Nephron (organoid): Measurements from ENCODE around the gene ATP8A1.

Source experiments
- H3K27ac Mint-ChIP-seq, 3 experiments: 2 replicates each; pipeline ENCODE4 v1.8.0; 2020; ENCODE audit warnings: mixed read lengths in 3 of 3, mild to moderate bottlenecking in 2 of 3, moderate library complexity in 1 of 3
- H3K27me3 Mint-ChIP-seq: 2 replicates; pipeline ENCODE4 v1.8.0; 2021; ENCODE audit warnings: low read depth, mild to moderate bottlenecking, moderate library complexity, mixed read lengths
- H3K36me3 Mint-ChIP-seq: 2 replicates; pipeline ENCODE4 v1.8.0; 2020; ENCODE audit warnings: low read depth, mixed read lengths
- H3K4me1 Mint-ChIP-seq: 2 replicates; pipeline ENCODE4 v1.8.0; 2020; ENCODE audit warnings: mixed read lengths
- H3K4me3 Mint-ChIP-seq, 3 experiments: 2 replicates each; pipeline ENCODE4 v1.8.0; 2020; ENCODE audit warnings: mild to moderate bottlenecking in 3 of 3, mixed read lengths in 3 of 3, moderate library complexity in 2 of 3
- H3K9me3 Mint-ChIP-seq: 2 replicates; pipeline ENCODE4 v1.8.0; 2020; ENCODE audit warnings: mixed read lengths
- CTCF ChIP-seq, 3 experiments: fragments of 200-600 bp; sonication (generic); IDR thresholded peaks; one replicate each; pipeline ENCODE4 v1.5.0; 2021; ENCODE audit warnings: antibody characterized with exemption in 3 of 3; ENCODE audit not compliant: unreplicated experiment in 3 of 3

Gene ATP8A1

GRCh38 chr4:42628740-42629139 lies 28.2 kb downstream of the ATP8A1 start:
- no peak overlapping the region for H3K27ac Mint-ChIP-seq
- H3K4me3 Mint-ChIP-seq = no peak overlapping the region
- H3K36me3 Mint-ChIP-seq = peaks cover under 1% of the 10 kb centered on the region
- no peaks in the 10 kb centered on the region for H3K9me3 Mint-ChIP-seq
- H3K27me3 Mint-ChIP-seq = no peaks in the 10 kb centered on the region
- H3K4me1 Mint-ChIP-seq = peaks cover 13% of the 10 kb centered on the region
- no peak for TF ChIP-seq CTCF (IDR thresholded peaks at IDR 0.05; ENCODE audit: unreplicated experiment in 3 of 3)

- Mint-ChIP-seq H3K4me1 (peaks cover 13% of the 10 kb centered on the region), H3K4me3 (no peak overlapping the region), H3K9me3 (no peaks in the 10 kb centered on the region), H3K27ac (no peak overlapping the region), H3K27me3 (no peaks in the 10 kb centered on the region), H3K36me3 (peaks cover 7% of the 10 kb centered on the region)
- no peak for TF ChIP-seq CTCF (IDR thresholded peaks at IDR 0.05; ENCODE audit: unreplicated experiment in 3 of 3)
Observed at GRCh38 chr4:42627885-42628646, 28.8 kb downstream of the ATP8A1 start.

- H3K4me1 Mint-ChIP-seq = peaks cover 13% of the 10 kb centered on the region
- no peak overlapping the region for H3K27ac Mint-ChIP-seq
- H3K36me3 Mint-ChIP-seq = peaks cover 7% of the 10 kb centered on the region
- H3K9me3 Mint-ChIP-seq = no peaks in the 10 kb centered on the region
- H3K4me3 Mint-ChIP-seq = no peak overlapping the region
- no peaks in the 10 kb centered on the region for H3K27me3 Mint-ChIP-seq
- no peak for TF ChIP-seq CTCF (IDR thresholded peaks at IDR 0.05; ENCODE audit: unreplicated experiment in 3 of 3)
Observed at GRCh38 chr4:42626629-42627146, 30.2 kb downstream of the ATP8A1 start.

DNA sequence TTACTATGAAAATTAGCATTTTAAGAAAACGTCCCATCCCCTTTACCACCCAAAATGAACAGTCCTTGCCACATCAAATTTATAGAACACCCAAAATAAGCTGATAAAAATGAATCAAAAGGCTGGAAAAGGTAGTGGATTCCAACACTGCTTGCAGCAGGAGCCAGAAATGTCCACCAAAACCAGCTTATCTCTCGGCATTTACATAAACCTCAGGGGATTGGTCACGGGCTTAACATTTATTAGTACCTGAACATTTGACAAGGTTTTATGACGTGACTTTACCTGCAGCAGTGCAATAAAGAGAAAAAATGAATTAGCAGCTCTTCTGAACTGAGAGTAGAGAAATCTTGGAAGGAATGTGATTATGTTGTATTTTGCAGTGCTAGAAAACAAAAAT lies 31.6 kb downstream of the ATP8A1 start:
- Mint-ChIP-seq H3K27me3 (no peaks in the 10 kb centered on the region), H3K4me1 (peaks cover 13% of the 10 kb centered on the region), H3K36me3 (peaks cover 7% of the 10 kb centered on the region), H3K27ac (no peak overlapping the region), H3K4me3 (no peak overlapping the region), H3K9me3 (no peaks in the 10 kb centered on the region)
- no peak for TF ChIP-seq CTCF (IDR thresholded peaks at IDR 0.05; ENCODE audit: unreplicated experiment in 3 of 3)

DNA sequence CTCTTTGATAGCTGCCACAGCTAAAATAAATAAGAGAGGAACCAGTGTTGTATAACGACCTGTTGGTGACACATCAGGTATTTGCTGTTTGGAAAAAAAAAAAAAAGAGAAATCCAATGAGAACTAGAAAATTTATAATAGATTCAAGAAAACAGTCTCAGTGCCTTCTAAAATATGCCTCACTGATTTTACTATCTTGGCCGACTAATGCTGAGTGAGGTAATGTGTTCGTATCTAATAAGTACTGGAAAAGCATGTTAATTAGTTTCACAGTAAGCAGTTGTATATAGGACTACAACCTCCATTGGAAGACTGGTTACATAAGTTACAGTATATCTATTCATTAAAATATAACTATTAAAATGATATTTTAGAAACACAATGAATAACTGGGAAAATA lies 32.4 kb downstream of the ATP8A1 start:
- TF ChIP-seq CTCF (IDR thresholded peaks at IDR 0.05; ENCODE audit: unreplicated experiment in 3 of 3) = no peak
- H3K4me3 Mint-ChIP-seq = no peak overlapping the region
- H3K4me1 Mint-ChIP-seq = peaks cover 13% of the 10 kb centered on the region
- H3K9me3 Mint-ChIP-seq = no peaks in the 10 kb centered on the region
- no peaks in the 10 kb centered on the region for H3K27me3 Mint-ChIP-seq
- H3K27ac Mint-ChIP-seq = no peak overlapping the region
- peaks cover 7% of the 10 kb centered on the region for H3K36me3 Mint-ChIP-seq

DNA sequence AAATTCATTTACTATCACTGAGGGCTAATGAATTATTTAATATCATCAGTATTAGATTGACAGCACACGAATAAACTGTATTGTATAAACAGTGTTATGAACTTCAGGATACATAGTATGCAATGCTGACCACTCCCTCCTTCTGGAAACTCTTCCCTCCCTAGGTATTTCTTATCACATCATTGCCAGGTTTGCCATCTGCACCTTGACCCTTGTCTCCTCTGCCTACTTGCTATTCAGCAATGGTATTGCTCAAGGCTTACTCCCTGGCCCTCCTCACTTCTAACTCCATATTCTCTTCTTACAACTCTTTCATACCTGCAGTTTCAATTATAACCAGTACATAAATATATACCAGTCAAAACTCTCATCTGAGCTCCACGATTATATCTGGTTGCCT lies 38.9 kb downstream of the ATP8A1 start:
- TF ChIP-seq CTCF (IDR thresholded peaks at IDR 0.05; ENCODE audit: unreplicated experiment in 3 of 3) = no peak
- H3K36me3 Mint-ChIP-seq = peaks cover 3% of the 10 kb centered on the region
- no peaks in the 10 kb centered on the region for H3K4me1 Mint-ChIP-seq

More for the DNA sequence above, 38.9 kb downstream of the ATP8A1 start:
- Mint-ChIP-seq H3K4me3 (no peak overlapping the region), H3K27me3 (no peaks in the 10 kb centered on the region), H3K9me3 (no peaks in the 10 kb centered on the region), H3K27ac (no peak overlapping the region)
